ENCODE measurements around the gene MBD1.

GRCh38 chr18:50307400-50307737, 26.0 kb upstream of the MBD1 start:
- TF ChIP-seq CTCF (conservative IDR thresholded peaks at IDR 0.05; ENCODE audit: low read length) (no peak), EZH2phosphoT487 (IDR thresholded peaks at IDR 0.05; ENCODE audit: borderline replicate concordance) (no peak)
